Eye (tissue), 1 donor: ENCODE measurements around the gene KCNAB1.
"Not testable (repeated sequence)": the region's sequence is repeated elsewhere in the genome, so short reads cannot be mapped to it uniquely, and the experiment has no call there.

Source experiments
- DNase-seq: peaks from one replicate; pipeline ENCODE4 v3.0.0-alpha.2; 2015

Gene KCNAB1

DNA sequence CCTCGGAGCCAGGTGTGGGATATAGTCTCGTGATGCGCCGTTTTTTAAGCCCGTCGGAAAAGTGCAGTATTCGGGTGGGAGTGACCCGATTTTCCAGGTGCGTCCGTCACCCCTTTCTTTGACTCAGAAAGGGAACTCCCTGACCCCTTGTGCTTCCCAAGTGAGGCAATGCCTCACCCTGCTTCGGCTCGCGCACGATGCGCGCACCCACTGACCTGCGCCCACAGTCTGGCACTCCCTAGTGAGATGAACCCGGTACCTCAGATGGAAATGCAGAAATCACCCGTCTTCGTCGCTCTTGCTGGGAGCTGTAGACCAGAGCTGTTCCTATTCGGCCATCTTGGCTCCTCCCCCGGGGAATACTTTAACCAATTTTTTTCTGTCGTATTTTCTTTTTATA is 164.3 kb downstream of the KCNAB1 start:
- DNase-seq: not testable (repeated sequence)

DNA sequence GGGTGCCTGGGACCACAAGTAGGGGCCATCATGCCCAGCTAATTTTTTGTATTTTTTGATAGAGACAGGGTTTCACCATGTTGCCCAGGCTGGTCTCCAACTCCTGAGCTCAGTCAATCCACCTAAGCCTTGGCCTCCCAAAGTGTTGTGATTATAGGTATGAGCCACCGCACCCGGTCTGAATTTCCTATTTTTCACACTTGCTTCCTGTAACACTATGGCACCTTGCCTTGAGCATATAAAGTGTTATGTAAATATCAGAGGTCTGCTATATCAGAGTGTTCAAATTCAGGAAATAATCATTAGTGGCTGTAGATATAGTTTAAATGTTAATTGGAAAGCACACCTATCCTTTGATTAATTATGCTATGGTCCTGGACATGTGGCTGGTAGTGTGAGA is 165.2 kb downstream of the KCNAB1 start:
- DNase-seq: no peak

DNA sequence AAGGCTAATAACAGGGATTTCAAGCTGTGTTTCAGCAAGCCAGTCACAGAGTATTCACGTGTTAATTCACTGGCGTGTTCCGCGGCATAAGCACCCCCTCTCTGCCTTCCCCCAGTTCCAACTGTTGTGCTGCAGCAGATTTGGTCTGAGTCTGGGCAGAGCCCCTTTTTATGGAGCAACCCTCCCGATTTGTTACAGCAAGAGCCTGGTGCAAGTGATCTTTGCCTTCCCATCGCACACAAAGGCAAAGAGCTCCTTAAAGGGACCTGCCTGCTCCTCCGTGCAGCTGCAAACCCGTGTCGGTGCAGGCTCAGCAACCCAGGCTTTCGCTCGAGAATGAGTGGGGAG is 170.5 kb downstream of the KCNAB1 start:
- no peak for DNase-seq

DNA sequence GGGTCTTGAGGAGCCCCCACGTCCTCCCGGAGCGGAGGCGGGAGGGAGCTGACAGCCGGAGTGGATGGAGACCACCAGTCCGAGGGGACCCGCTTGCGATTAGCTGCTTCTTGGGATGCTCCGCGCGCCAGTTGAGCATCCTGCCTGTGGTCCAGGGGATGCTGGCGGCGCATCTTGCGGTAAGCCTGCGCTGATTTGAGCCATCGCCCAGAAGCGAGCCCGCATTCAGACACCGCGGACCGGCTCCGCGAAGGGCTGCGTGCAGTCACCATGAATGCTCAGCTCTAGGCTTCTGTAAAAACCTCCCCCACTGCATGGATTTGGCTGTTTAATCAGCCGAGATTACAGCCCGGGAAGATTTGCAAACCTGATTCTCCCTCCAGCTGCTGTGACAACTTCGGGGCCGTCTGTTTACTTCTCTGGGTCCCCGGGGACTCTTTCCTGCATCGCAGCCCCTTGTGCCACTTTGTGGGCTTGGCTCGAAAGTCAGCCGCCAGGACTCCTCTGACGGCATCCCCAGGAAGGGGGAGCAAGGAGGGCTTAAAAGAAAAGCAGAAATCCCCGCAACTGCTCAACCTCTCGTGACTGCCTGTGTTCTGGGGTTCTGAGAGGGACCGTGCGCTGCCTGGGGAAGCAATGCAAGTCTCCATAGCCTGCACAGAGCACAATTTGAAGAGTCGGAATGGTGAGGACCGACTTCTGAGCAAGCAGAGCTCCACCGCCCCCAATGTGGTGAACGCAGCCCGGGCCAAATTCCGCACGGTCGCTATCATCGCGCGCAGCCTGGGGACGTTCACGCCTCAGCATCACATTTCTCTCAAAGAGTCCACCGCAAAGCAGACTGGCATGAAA is 171.1 kb downstream of the KCNAB1 start:
- peak; percentile 80 for DNase-seq

DNA sequence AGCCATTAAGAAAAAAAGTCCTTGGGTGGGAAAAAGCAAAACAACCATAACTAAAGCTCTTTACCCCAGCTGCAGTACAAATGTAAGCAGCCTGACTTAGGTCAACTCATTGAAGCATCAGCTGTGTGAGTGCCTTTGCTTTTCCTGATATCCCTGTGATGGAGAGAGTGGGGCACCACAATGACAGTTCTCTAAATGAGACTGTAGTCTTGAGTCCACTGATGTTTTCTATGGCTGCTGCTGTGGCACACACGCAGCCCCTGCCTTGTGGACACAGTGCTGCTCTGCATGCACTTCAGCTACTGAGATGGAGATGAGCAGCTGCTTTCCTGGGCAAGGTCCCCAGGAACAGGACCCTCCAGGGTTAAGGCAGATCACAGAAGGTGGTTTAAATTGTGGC is 173.2 kb downstream of the KCNAB1 start:
- no peak for DNase-seq

DNA sequence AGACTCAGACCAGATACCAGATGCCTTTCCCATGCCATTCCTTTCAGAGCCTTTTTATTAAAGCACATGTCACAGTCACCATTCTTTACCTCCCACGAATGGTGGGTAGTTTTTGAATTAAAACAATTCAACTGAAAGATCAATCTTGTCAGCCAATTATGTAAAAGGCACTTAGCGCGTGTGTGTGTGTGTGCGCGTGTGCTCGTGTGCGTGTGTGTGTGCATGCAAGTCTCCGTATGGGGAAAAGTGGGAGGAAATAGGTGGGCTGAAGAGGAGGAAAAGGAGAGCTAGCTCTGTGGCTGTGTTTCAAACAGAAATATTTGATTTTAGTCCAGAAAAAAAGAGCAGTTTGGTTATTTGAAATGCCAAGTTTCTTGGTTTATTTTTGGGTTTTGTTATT is 177.2 kb downstream of the KCNAB1 start:
- DNase-seq: no peak

DNA sequence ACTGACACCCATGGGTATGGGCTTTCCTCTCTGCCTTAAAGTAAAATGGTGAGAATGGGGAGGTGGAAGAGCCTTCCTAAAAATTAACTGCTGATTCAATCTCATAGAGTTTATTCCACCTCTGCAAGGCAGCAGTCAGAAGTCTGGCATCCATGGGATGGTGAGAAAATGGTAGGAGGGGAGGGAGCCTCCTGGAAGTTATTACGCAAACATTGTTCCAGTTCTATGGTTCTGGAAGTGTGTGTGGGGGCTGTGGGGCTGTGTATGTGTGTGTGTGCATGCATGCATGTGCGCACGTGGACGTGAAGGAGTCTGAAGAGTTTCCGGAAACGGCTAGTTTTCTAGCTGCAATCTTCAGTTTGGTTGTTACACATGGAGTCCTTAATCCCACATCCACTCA is 177.6 kb downstream of the KCNAB1 start:
- DNase-seq: no peak

DNA sequence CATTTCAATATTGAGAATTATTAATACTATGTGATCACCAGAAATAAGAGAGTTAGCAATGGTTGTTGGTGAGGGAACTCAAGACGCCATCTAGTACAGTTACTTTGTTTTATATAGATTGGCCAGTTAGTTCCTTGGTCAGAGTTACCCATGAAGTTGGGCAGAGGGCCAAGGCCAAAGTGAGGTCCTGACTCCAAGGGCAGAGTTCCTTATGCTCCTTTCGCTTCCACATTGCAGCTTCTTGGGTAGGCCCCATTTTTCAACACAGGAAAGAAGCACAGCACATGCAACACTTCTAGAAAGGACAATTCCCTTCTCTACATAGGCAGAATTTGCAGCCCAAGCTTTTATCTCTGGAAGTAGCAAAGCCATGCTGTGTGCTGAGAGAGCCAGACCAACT is 178.6 kb downstream of the KCNAB1 start:
- no peak for DNase-seq

DNA sequence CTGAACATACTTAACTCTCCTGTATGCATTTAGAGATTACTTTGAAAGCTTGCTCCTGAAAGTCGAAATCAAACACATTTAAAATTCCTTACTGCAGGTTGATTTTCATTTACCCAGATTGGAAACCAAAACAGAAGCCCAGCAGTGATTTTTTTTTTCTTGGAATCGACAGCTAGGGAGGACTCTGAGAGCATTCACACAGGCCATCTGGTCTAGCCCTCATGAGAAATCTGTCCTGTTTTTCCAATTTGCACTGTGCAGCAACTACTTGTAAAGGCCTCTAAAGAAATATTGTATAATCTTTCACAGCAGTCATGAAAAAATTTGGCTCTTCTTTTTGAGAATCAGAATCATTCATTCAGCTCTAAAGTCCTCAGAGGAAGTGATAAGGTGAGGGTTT is 179.2 kb downstream of the KCNAB1 start:
- no peak for DNase-seq

DNA sequence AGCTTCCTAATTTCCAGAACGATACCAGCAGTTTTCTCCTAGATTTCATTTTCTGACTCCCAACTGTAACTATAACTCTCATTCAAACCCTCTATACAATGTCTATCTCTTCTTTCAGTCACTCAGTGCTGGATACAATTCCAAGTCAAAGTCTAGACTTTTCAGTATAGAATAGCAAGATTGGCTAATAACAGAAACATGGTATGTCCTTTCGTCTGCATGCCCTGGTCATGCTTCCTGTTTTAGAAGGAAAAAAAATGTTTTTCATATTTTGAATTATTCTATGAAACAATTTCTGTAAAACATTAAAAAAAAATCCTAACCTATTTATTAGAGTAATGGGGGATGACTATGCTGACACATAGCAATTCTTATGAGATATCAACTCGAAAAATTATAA is 180.0 kb downstream of the KCNAB1 start:
- DNase-seq: no peak

DNA sequence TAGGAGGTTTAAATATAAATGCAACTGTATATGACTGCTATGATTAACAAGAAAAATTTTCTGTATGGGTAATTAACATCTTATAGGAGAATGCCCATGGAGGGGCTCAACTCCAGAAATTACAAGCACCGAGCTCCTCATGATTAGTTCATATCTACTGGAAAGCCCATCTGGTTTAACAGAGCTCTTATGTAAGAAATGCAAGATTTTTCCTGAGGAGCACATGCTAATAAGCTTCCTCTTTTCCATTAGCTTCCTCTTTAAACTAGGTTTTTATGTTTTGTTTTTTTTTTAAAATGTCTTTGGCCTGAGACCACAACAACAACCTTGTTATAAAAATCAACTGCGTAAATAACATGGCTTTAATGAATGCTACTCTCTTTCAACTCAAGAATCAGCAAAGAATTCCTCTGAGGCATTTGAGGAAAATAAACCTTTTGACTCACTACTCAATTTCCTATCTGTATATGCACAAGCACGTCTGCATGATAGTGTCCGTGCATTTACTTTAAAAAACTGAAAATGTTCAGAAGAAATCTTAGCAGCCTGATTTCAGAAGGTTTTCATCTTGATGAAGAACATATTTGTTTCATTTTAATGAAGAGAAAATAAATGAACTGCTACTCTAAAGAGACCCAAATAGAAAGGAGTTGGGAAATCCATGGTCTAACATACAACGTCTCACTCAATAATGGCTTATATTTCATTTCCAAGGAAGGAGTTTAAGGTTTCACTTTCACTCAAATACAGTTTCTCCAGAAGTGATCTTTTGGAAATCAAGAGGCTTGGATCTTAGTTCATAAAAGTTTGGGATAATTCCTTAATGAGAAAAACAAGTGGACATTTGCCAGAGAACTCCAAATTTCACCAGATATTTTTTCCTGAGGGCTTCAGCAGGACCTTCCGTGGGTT is 180.8 kb downstream of the KCNAB1 start:
- no peak for DNase-seq

DNA sequence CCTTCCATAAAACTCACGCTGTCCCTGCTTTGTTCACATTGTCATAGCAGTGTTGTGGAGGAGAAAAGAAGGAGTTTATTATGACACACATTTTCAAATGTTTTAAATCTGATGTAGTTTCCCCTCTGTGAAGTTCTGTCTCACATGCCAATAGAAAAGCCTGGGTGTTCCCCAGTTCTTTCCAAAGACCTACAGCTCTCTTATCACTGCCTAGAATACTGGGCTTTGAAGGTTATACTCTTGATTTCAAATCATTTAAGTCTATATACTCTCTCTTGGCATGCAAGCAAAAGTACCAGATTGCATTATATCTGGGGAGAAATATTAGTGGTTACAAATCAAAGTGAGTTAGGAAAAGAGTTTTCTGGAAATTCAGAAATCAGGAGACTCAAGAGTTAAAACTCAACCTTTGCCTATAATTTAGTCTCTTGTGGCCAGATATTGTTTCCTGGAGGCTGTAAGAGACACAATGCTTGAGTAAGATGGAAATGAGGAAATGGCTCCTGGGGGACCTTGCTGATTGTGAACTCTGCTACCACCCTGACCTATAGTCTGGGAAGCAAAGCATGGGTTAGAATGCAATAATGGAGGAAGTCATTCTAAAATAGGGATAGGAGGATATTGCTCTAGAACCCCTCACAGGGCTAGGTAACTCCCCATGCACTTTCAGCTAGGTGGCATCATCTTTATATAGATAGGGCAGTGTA is 182.8 kb downstream of the KCNAB1 start:
- DNase-seq: no peak

DNA sequence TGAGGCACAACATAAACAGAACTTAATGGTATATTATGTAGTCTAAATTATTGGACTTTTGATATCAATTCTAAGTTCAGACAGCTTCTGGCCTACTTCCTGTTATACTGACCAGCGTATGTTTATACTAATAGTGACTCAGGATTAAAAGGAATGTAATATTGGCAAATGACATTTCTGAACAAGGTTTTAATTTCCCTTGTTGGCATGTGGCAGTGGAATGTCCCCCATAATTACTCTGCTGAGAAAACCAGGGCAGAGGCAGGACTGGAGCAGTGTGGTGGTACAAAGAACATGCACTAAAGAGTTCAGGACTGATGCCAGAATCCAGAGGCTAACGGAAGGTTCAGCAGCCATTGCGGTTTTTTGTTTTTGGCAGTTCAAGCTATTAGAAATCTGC is 184.0 kb downstream of the KCNAB1 start:
- no peak for DNase-seq

DNA sequence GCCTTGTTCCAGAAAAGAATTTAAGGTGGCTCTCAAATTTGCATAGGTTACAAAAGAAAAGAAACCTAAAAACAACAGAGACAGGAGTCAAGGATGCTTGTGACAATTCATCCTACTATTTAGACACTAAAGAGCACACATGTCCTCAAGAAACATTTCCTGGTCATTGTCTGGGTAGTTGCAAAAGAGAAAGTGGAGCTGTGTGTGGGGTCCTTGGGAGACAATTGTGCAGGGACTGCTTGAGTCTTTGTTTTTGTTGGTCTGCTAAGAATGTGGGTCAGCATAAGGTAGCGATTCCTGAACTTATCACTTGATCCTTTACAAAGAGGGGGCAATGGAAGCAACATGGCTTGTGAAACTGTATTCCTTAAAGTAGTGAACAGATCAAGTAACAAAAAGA is 185.3 kb downstream of the KCNAB1 start:
- DNase-seq: no peak

DNA sequence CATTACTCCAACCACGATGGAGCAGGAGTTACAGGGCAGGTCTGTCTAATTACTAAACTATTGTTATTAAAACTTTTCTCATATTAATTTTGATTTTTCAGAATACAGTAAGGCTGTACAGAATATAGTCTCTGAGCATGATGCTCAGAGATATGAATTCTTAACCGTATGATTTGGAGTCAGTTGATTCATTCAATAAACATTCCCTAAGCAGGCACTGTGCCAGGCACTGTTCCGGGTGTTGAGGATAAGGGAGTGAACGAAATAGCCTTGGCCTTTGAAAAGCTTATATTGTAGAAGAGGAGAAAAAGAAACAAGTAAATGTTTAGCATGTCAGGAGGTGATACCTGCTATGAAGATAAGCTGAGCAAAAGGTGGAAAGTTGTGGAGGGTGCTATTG is 187.3 kb downstream of the KCNAB1 start:
- no peak for DNase-seq

DNA sequence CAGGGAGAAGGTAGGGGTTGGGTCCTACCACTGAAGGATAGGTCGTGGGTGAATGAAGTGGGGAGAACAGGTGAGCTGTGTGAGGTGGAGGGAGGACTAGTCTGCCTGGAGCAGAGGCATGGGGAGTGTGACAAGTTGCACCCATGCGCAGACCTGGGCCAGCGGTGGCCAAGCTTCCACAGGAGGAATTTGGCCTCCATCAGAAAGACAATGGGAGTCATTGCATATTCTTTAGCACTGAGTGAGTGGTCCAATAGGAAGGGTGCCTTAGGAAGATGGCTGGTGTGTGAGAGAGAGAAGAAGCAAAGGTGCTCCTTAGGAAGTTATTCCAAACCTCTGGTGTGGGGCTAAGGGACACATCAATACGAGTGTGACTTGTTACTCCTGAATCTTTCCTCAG is 191.1 kb downstream of the KCNAB1 start:
- no peak for DNase-seq

DNA sequence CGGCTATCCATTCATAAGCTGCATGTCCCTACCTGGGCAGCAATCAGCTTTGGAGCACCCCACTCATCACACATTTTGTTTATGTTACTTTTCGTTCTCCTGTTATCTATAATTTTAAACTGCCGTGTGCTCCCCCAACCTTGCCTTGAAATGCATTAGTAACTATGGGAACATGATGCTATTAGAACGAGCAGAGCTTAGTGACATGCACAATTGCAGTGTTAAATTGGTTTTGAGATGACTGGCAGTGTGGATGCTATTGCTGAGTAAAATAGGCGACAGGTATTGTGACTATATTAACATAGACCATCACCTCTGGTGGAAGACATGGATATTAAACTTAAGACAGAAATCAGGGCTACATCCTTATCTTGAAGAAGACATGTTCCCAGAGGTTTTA is 191.6 kb downstream of the KCNAB1 start:
- no peak for DNase-seq

DNA sequence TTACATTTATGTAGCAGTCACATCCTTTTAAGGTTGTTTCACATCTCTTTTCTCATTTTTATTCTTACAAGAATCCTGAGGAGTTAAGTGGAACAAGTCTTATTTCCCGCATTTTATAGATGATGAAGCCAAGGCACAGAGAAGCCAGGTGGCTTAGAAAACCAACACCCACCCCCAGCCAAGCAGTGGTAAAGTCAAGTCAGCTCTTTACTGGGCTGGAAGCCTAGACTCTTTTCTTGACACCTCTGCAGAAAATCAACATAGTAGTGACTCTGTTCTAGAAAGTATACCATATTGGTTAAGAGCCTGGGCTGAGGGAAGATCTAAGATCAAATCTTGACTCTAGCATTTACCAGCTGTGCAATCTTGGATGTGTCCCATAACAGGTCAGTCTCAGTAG is 195.7 kb downstream of the KCNAB1 start:
- no peak for DNase-seq

DNA sequence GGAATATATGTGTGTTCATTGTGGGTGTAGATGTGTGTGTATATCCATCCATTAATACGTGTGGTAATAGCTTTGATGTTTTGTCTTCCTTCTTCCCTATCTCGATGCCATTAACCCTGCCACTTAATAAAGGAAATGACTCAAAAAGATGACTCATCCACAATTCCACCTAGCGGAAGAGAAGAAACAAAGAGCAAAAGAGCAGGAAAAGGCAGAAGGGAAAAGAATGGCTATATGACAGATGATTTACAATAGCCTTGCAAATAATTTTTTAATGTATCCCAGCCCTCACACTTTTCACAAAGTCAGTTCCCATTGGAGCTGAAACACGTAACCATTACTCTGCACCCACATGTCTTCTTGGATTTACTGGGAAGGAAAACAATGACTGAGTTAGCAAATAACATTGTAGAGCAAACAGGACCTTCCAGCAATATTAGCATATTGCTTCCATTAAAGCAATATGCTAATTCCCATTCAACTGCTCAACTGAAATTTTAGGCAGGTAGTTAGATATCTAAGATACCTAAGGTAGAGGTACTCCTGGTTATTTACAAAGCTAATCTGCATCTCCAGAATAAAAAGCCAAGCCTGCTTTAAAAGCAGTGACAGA is 197.2 kb downstream of the KCNAB1 start:
- no peak for DNase-seq

DNA sequence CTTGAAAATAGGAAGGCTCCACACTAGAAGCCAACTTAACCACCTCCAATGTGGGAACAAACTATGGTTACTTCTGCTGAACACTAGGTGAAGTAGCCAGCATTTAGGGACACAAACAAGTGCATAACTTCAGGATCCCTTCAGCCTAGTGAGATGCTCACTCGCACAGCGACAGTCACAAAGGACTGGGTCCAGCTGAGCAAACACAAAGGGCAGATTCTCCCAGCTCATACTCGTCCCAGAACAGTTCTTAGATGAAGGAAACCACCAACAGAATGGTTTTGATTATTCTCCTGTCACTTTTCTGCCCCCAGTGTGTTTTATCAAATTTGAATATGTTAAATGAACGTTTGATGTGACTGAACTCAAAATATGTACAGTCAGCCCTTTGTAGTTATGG is 201.6 kb downstream of the KCNAB1 start:
- DNase-seq: no peak

DNA sequence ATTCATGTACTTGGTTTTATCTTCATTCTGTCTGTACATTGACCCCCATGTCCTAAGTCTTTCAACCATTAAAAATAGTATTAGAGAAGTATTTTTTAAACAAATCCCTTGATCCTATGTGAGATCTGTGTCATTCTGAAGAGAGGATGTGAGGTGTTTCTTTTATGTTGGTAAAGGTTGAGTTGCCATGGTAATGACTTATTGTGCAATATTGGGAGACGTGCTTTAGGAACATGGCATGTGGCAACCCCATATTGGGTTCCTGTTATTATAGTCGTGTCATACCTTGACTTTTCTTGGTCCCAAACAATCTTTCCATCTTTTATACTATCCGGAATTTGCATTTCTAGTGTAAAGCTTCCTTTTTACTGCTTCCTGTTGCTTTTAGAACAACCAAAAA is 203.1 kb downstream of the KCNAB1 start:
- DNase-seq: no peak

DNA sequence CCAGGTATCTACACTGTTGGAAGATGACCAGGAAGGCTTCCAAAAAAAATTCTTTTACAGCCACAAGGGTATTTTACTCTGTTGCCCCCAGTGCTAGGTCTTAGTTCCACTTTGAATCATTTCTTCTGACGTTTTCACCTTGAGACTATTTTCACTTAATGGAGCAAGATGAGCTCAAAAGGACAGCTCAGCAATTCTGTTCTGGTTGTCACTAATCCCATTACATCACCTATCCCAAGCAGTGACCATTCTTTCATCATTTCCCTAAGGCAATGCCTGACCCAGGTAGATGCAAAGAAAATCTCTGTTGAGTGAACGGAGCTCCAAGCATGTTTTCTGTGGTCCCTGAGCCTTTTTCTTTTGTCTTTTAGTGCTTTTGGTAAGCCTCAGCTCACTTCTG is 210.0 kb downstream of the KCNAB1 start:
- DNase-seq: no peak

DNA sequence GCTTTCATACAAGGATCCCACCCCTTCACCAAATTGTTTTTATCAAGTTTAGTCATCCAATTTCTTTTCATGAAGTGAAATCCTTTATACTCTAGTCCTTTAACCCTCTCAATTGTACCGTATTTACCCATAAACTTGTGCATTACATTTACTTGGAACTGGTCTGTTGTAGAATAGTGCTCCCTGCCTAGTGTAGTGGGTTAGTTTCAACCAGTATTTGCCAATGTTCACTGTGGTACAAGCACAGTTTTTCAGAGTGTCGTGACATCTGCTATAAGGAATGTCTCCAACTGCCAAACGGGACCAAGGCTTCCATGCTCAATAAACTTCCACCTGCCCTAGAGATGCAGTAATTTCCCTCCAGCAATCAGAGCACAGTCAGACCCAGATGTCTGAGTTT is 211.9 kb downstream of the KCNAB1 start:
- no peak for DNase-seq
